ENCODE results near the gene KIF23. TPM values are rescaled to one million over a fixed set of nuclear protein-coding genes. Genes with fewer than 3 reads are reported as not detected.
"Not testable (repeated sequence)": the region's sequence is repeated elsewhere in the genome, so short reads cannot be mapped to it uniquely, and the experiment has no call there.

Gene KIF23
- total RNA-seq, 1 experiment from 2014 or later = 60.9 TPM

GRCh38 chr15:69433831-69434230 lies 19.7 kb downstream of the KIF23 start:
- no peak for DNase-seq (ENCODE audit: extremely low read depth, low read depth)

- DNase-seq (ENCODE audit: extremely low read depth, low read depth) = no peak
Observed at GRCh38 chr15:69434238-69434637, 20.1 kb downstream of the KIF23 start.

GRCh38 chr15:69434679-69435078 lies 20.5 kb downstream of the KIF23 start:
- DNase-seq (ENCODE audit: extremely low read depth, low read depth) = no peak

GRCh38 chr15:69435985-69436384 lies 21.8 kb downstream of the KIF23 start:
- DNase-seq (ENCODE audit: extremely low read depth, low read depth) = no peak

GRCh38 chr15:69436951-69437350 lies 22.8 kb downstream of the KIF23 start:
- DNase-seq (ENCODE audit: extremely low read depth, low read depth) = no peak

- no peak for DNase-seq (ENCODE audit: extremely low read depth, low read depth)
Observed at GRCh38 chr15:69439623-69440022, 25.5 kb downstream of the KIF23 start.

GRCh38 chr15:69443032-69443611 lies 29.0 kb downstream of the KIF23 start:
- DNase-seq (ENCODE audit: extremely low read depth, low read depth) = no peak

GRCh38 chr15:69444686-69445085 lies 30.5 kb downstream of the KIF23 start:
- DNase-seq (ENCODE audit: extremely low read depth, low read depth) = no peak

GRCh38 chr15:69446953-69447352 lies 32.8 kb downstream of the KIF23 start:
- DNase-seq (ENCODE audit: extremely low read depth, low read depth) = no peak

- not testable (repeated sequence) for DNase-seq (ENCODE audit: extremely low read depth, low read depth)
Observed at GRCh38 chr15:69450221-69450620, 36.1 kb downstream of the KIF23 start.

- no peak for DNase-seq (ENCODE audit: extremely low read depth, low read depth)
Observed at GRCh38 chr15:69450968-69451695, 37.0 kb downstream of the KIF23 start.

- no peak for DNase-seq (ENCODE audit: extremely low read depth, low read depth)
Observed at GRCh38 chr15:69451951-69452691, 38.0 kb downstream of the KIF23 start.

GRCh38 chr15:69452692-69453521 lies 38.8 kb downstream of the KIF23 start, which contains the start of gene RPLP1:
RPLP1 (plus strand) TSS chr15:69452818; CDS start chr15:69452949, 131 bp downstream.
- peak; percentile 95 for DNase-seq (ENCODE audit: extremely low read depth, low read depth)

- no peak for DNase-seq (ENCODE audit: extremely low read depth, low read depth)
Observed at GRCh38 chr15:69454953-69455352, 40.8 kb downstream of the KIF23 start.

- no peak for DNase-seq (ENCODE audit: extremely low read depth, low read depth)
Observed at GRCh38 chr15:69456208-69457166, 42.3 kb downstream of the KIF23 start.

- DNase-seq (ENCODE audit: extremely low read depth, low read depth) = no peak
Observed at GRCh38 chr15:69457304-69458280, 43.4 kb downstream of the KIF23 start.

- DNase-seq (ENCODE audit: extremely low read depth, low read depth) = no peak
Observed at GRCh38 chr15:69459066-69459465, 44.9 kb downstream of the KIF23 start.

GRCh38 chr15:69460481-69460880 lies 46.3 kb downstream of the KIF23 start:
- no peak for DNase-seq (ENCODE audit: extremely low read depth, low read depth)
